ENCODE data around the gene GBX2.

Gene GBX2

DNA sequence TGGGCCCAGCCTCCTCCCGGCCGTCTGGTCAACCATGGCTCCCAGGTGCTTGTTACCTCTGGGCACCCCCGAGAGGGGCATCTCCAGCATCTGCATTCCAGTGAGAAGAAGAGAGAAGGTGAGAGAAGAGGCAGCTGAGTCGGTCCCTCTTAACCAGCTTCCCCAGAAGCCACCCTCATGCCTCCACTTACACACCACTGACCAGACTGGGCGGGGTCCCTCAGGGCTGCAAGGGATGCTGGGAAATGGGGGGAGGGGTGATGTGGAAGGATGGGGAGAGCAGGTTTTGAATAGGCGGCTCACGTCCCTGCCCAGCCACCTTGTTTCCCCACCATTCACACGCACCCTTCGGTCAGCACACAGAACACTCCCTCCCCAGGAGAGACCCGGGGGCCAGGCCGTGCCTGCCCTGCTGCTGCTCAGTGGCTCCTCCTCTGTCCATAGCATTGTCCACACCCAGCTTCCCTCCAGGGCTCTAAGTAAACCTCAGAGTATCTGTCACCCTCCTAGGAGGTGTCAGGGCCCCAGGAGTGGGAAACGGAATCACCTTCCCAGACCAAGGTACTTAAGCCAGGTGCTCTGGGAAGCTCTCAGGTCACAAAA, 34.7 kb downstream of the GBX2 start:
- in situ Hi-C loops (cut with MboI; ENCODE audit: low sequenced_read_pairs), result no loop called here
- no peak for DNase-seq (ENCODE audit: low spot score in 2 of 2)

DNA sequence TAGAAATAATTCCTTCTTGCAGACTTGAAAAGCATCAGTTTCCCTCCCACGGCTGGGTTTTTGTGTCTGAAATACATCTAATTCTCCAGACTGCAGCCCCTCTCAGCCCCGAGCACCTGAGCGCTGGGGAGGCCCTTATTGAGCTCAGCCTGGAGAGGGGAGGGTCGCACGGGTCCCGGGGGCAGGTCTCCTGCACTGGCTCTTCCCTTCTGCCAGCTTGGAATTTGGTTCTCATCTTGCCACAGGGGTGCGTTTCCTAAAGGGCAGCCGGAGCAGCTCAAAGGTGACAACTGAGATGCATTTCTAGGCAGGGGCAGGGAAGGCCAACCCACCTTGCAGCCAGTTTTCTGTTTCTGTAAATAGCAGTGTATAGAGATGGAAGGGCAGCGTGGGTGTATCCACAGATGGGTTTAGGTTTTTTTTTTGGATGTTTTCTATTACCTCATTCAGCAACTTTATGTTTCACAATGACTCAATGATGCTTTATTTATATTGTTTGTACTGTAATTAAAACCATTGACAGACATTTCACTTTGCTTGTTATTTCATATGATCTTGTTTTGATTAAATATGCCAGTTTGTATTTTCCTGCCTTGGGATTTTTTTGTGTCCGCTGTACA, 37.0 kb downstream of the GBX2 start:
- no peak overlapping the region for H3K4me3 ChIP-seq
- no peaks in the 10 kb centered on the region for H3K9me3 ChIP-seq
- H3K36me3 ChIP-seq (replicated peaks), result no peaks in the 10 kb centered on the region
- in situ Hi-C loops (cut with MboI; ENCODE audit: low sequenced_read_pairs), result no loop called here
- DNase-seq (ENCODE audit: low spot score in 2 of 2), result no peak
- H3K4me1 ChIP-seq, result no peaks in the 10 kb centered on the region
- H3K27me3 ChIP-seq (ENCODE audit: low read depth), result no peaks in the 10 kb centered on the region

More for the DNA sequence above, 34.7 kb downstream of the GBX2 start:
- no peaks in the 10 kb centered on the region for H3K36me3 ChIP-seq (replicated peaks)
- no peaks in the 10 kb centered on the region for H3K4me1 ChIP-seq
- no peaks in the 10 kb centered on the region for H3K9me3 ChIP-seq
- no peak overlapping the region for H3K4me3 ChIP-seq
- H3K27me3 ChIP-seq (ENCODE audit: low read depth), result no peaks in the 10 kb centered on the region

DNA sequence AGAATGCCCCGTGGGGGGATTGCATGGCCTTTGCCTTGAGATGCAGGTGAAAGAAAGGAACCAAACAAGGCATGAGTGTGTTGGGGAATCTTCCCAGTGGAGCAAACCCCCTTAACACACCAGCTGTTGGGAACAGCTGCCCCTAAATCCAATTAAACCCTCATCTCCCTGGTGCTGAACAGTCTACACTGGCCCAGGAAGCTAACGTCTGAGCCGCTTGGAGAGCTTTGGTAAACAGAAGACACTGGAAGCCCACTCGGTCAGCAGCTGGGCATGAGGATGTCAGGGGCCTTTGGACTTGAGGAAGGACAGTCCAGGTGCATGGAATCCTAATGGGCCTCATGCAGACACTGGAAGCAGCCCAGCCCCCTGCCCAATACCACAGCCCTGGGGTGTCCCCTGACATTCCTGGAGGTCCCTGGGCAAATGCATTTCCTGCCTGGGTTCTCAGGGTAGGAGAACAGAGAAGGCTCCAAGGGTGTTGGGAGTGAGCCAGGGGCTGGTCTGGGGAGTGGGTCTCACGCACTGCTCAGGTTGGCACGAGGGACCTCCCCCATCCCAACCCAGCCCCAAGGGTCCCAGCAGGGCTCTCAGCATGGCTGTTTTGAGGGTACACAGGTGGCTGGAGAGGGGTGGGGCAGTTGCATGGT, 37.7 kb downstream of the GBX2 start:
- Histone ChIP-seq H3K27me3 (ENCODE audit: low read depth) (no peaks in the 10 kb centered on the region), H3K4me1 (no peaks in the 10 kb centered on the region), H3K36me3 (replicated peaks) (no peaks in the 10 kb centered on the region), H3K9me3 (no peaks in the 10 kb centered on the region), H3K4me3 (no peak overlapping the region)
- in situ Hi-C loops (cut with MboI; ENCODE audit: low sequenced_read_pairs), result no loop called here
- no peak for DNase-seq (ENCODE audit: low spot score in 2 of 2)

DNA sequence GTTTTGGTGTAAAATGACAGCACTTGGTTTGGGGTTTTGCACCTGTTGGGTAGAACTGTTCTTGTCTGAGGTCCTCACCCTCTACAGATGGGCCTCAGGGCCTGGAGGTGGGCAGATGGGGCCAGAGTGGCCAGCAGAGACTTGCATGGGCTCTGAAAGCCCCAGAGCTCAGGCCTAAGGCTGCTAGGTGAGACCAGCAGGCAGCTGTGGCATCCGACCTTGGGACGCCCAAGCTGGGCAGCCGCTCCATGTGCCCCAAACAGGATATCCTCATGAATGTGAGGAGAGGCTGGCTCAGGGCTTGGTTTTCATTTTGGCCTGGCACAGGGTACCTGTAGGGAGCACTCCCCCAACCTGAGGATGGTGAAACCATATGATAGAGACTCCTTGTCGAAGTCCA, 38.3 kb downstream of the GBX2 start:
- DNase-seq (ENCODE audit: low spot score in 2 of 2), result no peak
- no peaks in the 10 kb centered on the region for H3K36me3 ChIP-seq (replicated peaks)
- in situ Hi-C loops (cut with MboI; ENCODE audit: low sequenced_read_pairs), result no loop called here

DNA sequence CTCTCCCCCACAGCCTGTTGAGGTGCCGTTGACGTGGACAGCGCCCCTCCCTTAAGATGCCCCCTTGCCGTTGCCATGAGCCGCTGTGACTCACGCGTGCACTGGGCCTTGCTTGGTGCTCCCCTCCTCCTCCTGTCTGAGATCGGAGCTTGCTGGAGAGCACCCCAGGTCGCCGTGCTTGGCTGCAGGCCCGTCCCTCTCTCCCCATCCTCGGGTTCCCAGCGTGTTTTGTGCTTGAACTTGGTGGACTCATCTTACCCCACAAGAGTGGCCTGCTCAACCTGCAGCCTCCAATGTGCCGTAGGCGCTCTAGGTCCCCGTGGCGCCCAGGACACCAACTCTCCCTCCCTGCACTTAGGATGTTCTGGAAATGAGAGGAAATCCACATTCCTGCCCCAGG, 39.9 kb downstream of the GBX2 start:
- Histone ChIP-seq H3K4me1 (no peaks in the 10 kb centered on the region), H3K27me3 (ENCODE audit: low read depth) (no peaks in the 10 kb centered on the region), H3K4me3 (no peak overlapping the region), H3K36me3 (replicated peaks) (no peaks in the 10 kb centered on the region), H3K9me3 (no peaks in the 10 kb centered on the region)
- DNase-seq (ENCODE audit: low spot score in 2 of 2), result no peak
- in situ Hi-C loops (cut with MboI; ENCODE audit: low sequenced_read_pairs), result no loop called here

More for the DNA sequence above, 38.3 kb downstream of the GBX2 start:
- H3K27me3 ChIP-seq (ENCODE audit: low read depth), result no peaks in the 10 kb centered on the region
- no peaks in the 10 kb centered on the region for H3K4me1 ChIP-seq
- no peak overlapping the region for H3K4me3 ChIP-seq
- H3K9me3 ChIP-seq, result no peaks in the 10 kb centered on the region

DNA sequence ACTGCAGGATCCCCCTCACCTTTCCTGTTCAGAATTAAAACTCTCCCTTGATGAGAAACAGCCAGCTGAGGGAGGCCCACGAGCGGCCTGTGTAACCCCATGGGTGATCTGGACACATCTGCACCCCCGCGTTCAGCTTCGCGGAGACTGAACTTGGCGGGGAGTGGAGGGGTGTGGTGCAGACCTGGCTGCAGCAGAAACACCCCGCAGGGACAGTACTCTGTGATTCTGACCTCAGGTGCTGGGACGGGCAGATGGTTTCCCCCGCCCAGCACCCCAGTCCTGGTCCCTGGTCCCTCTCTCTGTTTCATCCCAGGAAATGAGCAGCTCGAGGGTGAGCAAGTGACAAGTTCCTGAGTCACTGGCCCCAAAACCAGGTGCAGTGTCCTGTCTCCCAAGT, 41.2 kb downstream of the GBX2 start:
- Histone ChIP-seq H3K27me3 (ENCODE audit: low read depth) (no peaks in the 10 kb centered on the region), H3K4me1 (no peaks in the 10 kb centered on the region), H3K36me3 (replicated peaks) (no peaks in the 10 kb centered on the region), H3K4me3 (no peak overlapping the region), H3K9me3 (no peaks in the 10 kb centered on the region)
- DNase-seq (ENCODE audit: low spot score in 2 of 2), result no peak
- in situ Hi-C loops (cut with MboI; ENCODE audit: low sequenced_read_pairs), result no loop called here

DNA sequence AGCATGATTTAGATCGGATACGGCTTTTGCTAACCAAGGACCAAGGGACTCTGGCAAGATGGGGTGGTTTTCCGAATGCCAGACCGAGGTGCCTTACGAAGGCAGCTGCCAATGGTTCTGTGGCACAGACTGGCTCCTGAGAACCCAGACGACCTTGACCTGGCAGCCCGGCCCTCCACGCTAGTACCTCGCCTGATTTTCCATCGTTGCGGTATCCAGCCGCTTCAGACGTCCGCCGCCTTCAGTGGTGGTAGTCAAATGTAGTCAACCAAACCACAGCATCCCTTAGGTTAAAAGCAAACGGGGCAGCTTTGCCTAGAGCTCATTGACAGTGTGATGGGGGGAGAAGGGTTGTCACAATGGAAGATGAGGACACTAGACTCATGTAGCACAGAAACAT, 42.6 kb downstream of the GBX2 start:
- Histone ChIP-seq H3K36me3 (replicated peaks) (no peaks in the 10 kb centered on the region), H3K4me1 (no peaks in the 10 kb centered on the region), H3K9me3 (no peaks in the 10 kb centered on the region), H3K4me3 (no peak overlapping the region), H3K27me3 (ENCODE audit: low read depth) (no peaks in the 10 kb centered on the region)
- no peak for DNase-seq (ENCODE audit: low spot score in 2 of 2)
- in situ Hi-C loops (cut with MboI; ENCODE audit: low sequenced_read_pairs), result no loop called here

DNA sequence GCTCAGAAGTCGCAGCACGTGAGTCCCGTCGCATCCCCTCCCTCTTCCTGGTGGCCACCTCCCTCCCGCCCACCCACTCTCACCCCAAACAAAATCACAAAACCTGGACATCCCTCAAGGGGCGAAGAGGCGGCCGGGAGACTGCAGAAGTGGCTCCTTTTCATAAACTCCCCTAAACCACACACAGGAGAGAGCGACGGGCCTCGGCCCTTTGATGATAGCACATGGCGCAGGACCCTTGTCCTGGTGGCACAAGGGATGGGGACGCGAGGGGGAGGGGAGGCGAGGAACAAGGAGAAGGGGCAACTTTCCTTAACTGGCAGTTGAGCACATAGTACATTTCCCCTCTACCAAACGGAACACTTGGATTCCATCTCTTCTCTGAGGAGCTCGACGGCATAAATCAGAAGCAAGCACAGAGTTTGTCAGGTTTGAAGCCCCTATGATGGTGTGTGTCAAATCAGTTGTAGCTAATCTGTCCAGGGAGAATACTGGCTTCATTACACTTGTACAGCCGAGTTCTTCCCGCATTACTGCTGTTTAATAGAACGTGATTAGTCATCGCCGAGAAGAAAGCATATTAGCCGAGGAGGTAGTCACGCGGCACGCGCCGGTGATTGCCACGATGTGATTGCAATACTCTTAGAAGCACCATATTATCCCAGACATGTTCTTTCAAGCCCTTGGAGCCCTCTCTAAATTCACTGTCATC, 43.8 kb downstream of the GBX2 start:
- no peaks in the 10 kb centered on the region for H3K36me3 ChIP-seq (replicated peaks)
- no peak overlapping the region for H3K4me3 ChIP-seq
- no peaks in the 10 kb centered on the region for H3K4me1 ChIP-seq
- H3K27me3 ChIP-seq (ENCODE audit: low read depth), result no peaks in the 10 kb centered on the region
- in situ Hi-C loops (cut with MboI; ENCODE audit: low sequenced_read_pairs), result no loop called here
- DNase-seq (ENCODE audit: low spot score in 2 of 2), result no peak
- no peaks in the 10 kb centered on the region for H3K9me3 ChIP-seq

DNA sequence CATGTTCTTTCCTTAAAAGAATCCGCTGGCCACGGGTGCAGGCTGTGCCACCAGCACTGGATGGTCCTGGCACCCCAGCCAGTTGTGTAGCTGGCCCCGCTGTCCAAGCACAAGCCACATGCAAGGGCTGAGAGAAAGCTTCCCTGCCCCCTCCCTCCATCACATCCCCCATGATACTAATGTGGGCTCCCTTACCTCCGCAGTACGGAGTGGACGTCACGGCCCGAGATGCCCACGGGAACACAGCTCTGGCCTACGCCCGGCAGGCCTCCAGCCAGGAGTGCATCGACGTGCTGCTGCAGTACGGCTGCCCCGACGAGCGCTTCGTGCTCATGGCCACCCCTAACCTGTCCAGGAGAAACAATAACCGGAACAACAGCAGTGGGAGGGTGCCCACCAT, 44.5 kb downstream of the GBX2 start:
- in situ Hi-C loops (cut with MboI; ENCODE audit: low sequenced_read_pairs), result no loop called here
- no peak for DNase-seq (ENCODE audit: low spot score in 2 of 2)
- Histone ChIP-seq H3K36me3 (replicated peaks) (no peaks in the 10 kb centered on the region), H3K9me3 (no peaks in the 10 kb centered on the region), H3K27me3 (ENCODE audit: low read depth) (no peaks in the 10 kb centered on the region), H3K4me1 (no peaks in the 10 kb centered on the region), H3K4me3 (no peak overlapping the region)

DNA sequence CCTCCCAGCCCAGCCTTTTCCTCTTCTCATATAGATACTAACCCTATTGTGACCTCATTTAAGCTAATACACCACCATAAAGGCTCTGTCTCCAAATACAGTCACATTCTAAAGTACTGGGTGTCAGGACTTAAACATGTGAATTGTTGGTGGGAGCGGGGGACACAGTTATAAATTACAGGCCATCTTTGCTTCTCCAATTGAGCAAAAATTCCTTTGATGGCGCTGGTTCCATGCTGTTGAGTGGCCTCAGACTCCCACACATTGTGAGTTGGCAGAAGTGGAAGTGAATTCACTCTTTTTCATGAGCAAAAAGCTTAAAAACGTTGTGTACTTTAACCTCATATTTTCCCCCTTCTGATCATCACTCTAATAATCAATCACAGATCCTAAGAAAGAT, 46.0 kb downstream of the GBX2 start:
- Histone ChIP-seq H3K36me3 (replicated peaks) (no peaks in the 10 kb centered on the region), H3K9me3 (no peaks in the 10 kb centered on the region), H3K4me1 (no peaks in the 10 kb centered on the region), H3K27me3 (ENCODE audit: low read depth) (no peaks in the 10 kb centered on the region), H3K4me3 (no peak overlapping the region)
- in situ Hi-C loops (cut with MboI; ENCODE audit: low sequenced_read_pairs), result no loop called here
- DNase-seq (ENCODE audit: low spot score in 2 of 2), result no peak

DNA sequence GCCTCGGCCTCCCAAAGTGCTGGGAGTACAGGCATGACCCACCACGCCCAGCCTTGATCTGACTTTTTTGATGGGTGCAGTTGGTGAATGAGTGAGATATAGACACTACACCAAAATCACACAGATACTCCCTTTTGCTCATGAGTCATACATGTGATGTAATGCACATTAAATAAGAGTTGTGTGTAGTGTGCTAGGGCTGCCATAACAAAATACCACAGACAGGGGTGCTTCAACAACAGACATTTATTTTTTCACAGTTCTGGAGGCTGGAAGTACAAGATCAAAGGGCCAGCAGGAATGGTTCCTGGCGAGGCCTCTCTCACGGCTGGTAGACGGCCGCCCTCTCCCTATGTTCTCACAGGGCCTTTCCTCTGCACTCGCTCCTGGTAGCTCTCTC, 46.6 kb downstream of the GBX2 start:
- in situ Hi-C loops (cut with MboI; ENCODE audit: low sequenced_read_pairs), result no loop called here

DNA sequence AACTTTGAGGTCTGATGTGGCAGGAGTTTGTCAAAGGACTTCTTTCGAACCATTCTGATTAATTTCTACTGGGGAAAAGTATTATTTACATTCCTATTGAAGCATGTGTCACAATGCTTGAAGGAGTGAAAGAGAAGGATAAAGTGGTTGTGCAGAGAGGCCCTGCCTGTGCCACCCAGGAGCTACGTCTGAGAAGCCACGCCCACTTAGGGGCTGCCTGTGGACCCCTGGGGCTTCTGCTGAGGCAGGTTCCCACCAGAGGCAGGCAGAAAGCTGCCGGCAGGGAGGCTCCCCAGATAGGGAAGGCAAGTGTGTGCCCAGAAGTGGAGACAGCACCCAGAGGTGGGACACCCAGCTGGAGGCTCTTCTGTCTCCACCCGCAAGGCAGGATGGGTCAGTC, 47.4 kb downstream of the GBX2 start:
- DNase-seq (ENCODE audit: low spot score in 2 of 2), result no peak
- in situ Hi-C loops (cut with MboI; ENCODE audit: low sequenced_read_pairs), result no loop called here
- no peaks in the 10 kb centered on the region for H3K27me3 ChIP-seq (ENCODE audit: low read depth)
- no peaks in the 10 kb centered on the region for H3K4me1 ChIP-seq
- H3K36me3 ChIP-seq (replicated peaks), result no peaks in the 10 kb centered on the region
- no peaks in the 10 kb centered on the region for H3K9me3 ChIP-seq
- H3K4me3 ChIP-seq, result no peak overlapping the region

More for the DNA sequence above, 46.6 kb downstream of the GBX2 start:
- Histone ChIP-seq H3K36me3 (replicated peaks) (no peaks in the 10 kb centered on the region), H3K4me1 (no peaks in the 10 kb centered on the region), H3K9me3 (no peaks in the 10 kb centered on the region), H3K27me3 (ENCODE audit: low read depth) (no peaks in the 10 kb centered on the region), H3K4me3 (no peak overlapping the region)
- DNase-seq (ENCODE audit: low spot score in 2 of 2), result no peak

DNA sequence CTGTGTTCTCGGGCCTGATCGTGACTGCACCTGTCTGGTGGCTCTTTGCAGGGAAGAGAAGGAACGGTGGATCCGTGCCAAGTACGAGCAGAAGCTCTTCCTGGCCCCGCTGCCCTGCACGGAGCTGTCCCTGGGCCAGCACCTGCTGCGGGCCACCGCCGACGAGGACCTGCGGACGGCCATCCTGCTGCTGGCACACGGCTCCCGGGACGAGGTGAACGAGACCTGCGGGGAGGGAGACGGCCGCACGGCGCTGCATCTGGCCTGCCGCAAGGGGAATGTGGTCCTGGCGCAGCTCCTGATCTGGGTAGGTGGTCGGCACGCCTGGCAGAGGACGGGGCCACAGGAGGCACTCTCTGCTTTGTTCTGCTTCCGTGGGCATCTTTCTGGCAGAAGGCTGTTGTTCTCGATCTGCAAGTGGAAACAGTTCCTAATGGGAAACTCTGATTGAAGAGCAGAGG, 48.0 kb downstream of the GBX2 start:
- Histone ChIP-seq H3K4me3 (no peak overlapping the region), H3K27me3 (ENCODE audit: low read depth) (no peaks in the 10 kb centered on the region), H3K36me3 (replicated peaks) (no peaks in the 10 kb centered on the region), H3K9me3 (no peaks in the 10 kb centered on the region), H3K4me1 (no peaks in the 10 kb centered on the region)
- in situ Hi-C loops (cut with MboI; ENCODE audit: low sequenced_read_pairs), result no loop called here
- DNase-seq (ENCODE audit: low spot score in 2 of 2), result no peak

DNA sequence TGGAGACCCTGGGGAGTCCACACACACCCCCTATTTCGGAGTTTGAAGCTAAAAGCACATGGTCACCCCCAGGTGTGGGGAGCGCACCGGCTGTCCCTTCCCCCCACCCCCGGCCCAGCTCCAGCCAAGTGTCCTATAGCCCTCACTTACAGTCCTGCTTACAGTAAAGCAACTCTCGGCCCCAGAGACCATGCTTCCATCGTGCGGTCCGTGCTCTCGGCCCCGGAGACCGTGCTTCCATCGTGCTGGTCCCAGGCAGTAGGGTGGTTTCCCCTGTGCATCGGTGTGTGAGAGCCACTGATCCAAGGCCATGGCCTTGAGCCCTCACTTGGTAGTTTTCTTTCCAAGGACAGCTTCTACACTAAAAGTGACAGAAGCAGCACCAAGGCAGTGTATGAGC, 48.7 kb downstream of the GBX2 start:
- H3K4me3 ChIP-seq, result no peak overlapping the region
- DNase-seq (ENCODE audit: low spot score in 2 of 2), result no peak
- in situ Hi-C loops (cut with MboI; ENCODE audit: low sequenced_read_pairs), result no loop called here
- no peaks in the 10 kb centered on the region for H3K4me1 ChIP-seq
- no peaks in the 10 kb centered on the region for H3K36me3 ChIP-seq (replicated peaks)
- no peaks in the 10 kb centered on the region for H3K9me3 ChIP-seq
- no peaks in the 10 kb centered on the region for H3K27me3 ChIP-seq (ENCODE audit: low read depth)

Measured in HAP-1 (cell line).